Measurements from ENCODE around the gene RNF111. TPM values are rescaled to one million over a fixed set of nuclear protein-coding genes. Genes with fewer than 3 reads are reported as not detected.
A peak's percentile ranks its signal among the peaks of the same experiment; 100 is the strongest.
"Not testable (repeated sequence)": the region's sequence is repeated elsewhere in the genome, so short reads cannot be mapped to it uniquely, and the experiment has no call there.

Gene RNF111
- total and polyA plus RNA-seq, 2 donors, result 8.0 to 18.3 TPM

DNA sequence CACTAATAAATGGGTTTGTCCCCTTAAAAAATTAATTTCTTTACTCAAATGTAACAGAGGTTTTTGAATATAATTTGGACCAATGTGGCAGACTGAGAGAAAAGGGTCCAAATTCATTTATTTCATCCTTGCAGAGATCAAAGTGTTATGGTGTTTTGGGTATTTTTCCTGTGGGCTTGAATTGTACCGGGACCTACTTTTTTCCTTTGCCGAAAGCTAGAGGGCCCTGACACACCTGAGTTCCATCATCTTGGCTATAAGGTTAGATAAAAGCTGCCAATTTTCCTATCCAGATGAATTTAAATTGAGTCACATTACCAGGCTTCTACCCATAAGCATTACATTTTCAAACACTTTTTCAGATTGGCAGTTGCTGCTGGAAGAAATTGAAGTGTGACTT is 118.4 kb downstream of the RNF111 start:
- H3K27ac ChIP-seq (ENCODE audit: low read depth in 1 of 2, low read length in 1 of 2), result peak overlapping the region in 1 of 2 donors; percentile 97
- H3K9me3 ChIP-seq (ENCODE audit: control insufficient read depth in 2 of 2, insufficient read depth in 1 of 2, low read length in 1 of 2), result no peaks in the 10 kb centered on the region
- H3K4me1 ChIP-seq (ENCODE audit: control insufficient read depth in 2 of 2, insufficient read depth in 2 of 2, low read length in 2 of 2), result peaks cover 4 to 11% of the 10 kb centered on the region in 2 donors
- WGBS, result 45% methylated on average over 2 of the region's 2 CpGs
- H3K4me3 ChIP-seq (ENCODE audit: low read length in 2 of 2), result peak overlapping the region; percentile 53 to 67
- peak in 2 of 9 donors; percentile 17 to 26 for DNase-seq (ENCODE audit: low read depth in 6 of 9, low spot score in 9 of 9)
- H3K27me3 ChIP-seq (ENCODE audit: control insufficient read depth in 2 of 2, insufficient read depth in 1 of 2, low read length in 1 of 2), result no peaks in the 10 kb centered on the region
- H3K36me3 ChIP-seq (ENCODE audit: control insufficient read depth in 2 of 2, insufficient read depth in 2 of 2, low read length in 1 of 2), result peaks cover 4 to 29% of the 10 kb centered on the region in 2 donors

DNA sequence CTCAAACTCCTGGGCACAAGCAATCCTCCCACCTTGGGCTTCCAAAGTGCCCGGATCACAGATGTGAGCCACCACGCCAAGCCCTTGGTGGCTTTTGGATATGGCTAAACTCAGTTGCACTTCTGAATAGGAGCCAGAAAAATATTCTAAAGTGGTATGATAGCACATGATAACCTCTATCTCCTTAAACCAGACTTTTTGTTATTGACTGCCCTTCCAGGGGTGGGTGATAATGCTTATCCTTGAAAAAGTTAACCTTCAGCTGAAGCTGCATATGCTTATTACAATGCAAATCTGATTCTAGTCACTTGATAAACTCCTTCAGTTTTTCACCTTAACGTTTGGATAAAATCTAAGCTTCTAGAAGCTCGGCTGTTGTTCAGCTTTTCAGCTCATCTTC is 123.8 kb downstream of the RNF111 start:
- H3K9me3 ChIP-seq (ENCODE audit: control insufficient read depth in 2 of 2, insufficient read depth in 1 of 2, low read length in 1 of 2), result no peaks in the 10 kb centered on the region
- peaks cover 21 to 78% of the 10 kb centered on the region in 2 donors for H3K36me3 ChIP-seq (ENCODE audit: control insufficient read depth in 2 of 2, insufficient read depth in 2 of 2, low read length in 1 of 2)
- WGBS, result 96% methylated on average over 4 of the region's 4 CpGs
- peaks cover 0 to under 1% of the 10 kb centered on the region in 2 donors for H3K4me1 ChIP-seq (ENCODE audit: control insufficient read depth in 2 of 2, insufficient read depth in 2 of 2, low read length in 2 of 2)
- H3K4me3 ChIP-seq (ENCODE audit: low read length in 2 of 2), result no peak overlapping the region
- no peak for DNase-seq (ENCODE audit: low read depth in 6 of 9, low spot score in 9 of 9)
- H3K27me3 ChIP-seq (ENCODE audit: control insufficient read depth in 2 of 2, insufficient read depth in 1 of 2, low read length in 1 of 2), result no peaks in the 10 kb centered on the region
- H3K27ac ChIP-seq (ENCODE audit: low read depth in 1 of 2, low read length in 1 of 2), result no peak overlapping the region

DNA sequence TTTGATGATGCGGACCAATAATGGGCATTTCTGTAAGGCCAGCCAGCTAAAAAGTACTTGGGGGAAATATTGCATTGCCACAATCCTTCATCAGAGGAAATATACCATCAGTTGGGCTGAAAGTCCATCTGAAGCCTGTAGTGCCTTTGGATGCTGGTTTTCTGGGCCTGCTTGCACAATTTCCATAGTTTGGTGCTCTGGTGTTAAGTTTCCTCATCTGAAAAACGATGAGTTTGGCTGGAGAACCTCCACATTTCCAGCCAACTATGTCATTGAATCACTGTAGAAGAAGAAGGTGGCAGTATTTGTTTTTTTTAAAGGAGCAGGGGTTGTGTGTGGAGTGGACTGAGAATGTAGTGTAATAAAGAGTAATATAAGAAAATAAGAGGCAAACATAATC is 127.6 kb downstream of the RNF111 start:
- Histone ChIP-seq H3K4me1 (ENCODE audit: control insufficient read depth in 2 of 2, insufficient read depth in 2 of 2, low read length in 2 of 2) (no peaks in the 10 kb centered on the region), H3K27ac (ENCODE audit: low read depth in 1 of 2, low read length in 1 of 2) (no peak overlapping the region), H3K4me3 (ENCODE audit: low read length in 2 of 2) (no peak overlapping the region), H3K9me3 (ENCODE audit: control insufficient read depth in 2 of 2, insufficient read depth in 1 of 2, low read length in 1 of 2) (no peaks in the 10 kb centered on the region), H3K36me3 (ENCODE audit: control insufficient read depth in 2 of 2, insufficient read depth in 2 of 2, low read length in 1 of 2) (peaks cover 43 to 95% of the 10 kb centered on the region in 2 donors), H3K27me3 (ENCODE audit: control insufficient read depth in 2 of 2, insufficient read depth in 1 of 2, low read length in 1 of 2) (no peaks in the 10 kb centered on the region)
- no peak for DNase-seq (ENCODE audit: low read depth in 6 of 9, low spot score in 9 of 9)
- 94% methylated on average over 2 of the region's 2 CpGs for WGBS

DNA sequence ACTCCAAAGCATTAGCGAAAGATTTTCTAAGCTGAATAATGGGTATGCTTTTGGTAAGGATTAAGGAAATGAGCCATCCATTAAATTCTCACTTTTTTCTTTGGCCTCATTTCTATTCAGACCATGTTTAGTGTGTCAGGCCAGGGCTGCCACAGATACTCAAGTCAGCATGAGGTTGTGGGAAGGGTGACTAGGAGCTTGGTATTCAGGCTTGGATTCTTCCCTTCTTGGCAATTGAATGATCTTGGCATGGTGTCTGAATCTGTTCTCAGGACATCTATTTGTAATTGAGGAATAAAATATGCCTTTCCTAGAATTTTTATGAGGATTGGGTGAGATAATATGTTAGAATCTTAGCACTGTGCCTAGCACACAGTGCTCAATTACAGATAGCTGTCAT is 128.7 kb downstream of the RNF111 start:
- no peak overlapping the region for H3K27ac ChIP-seq (ENCODE audit: low read depth in 1 of 2, low read length in 1 of 2)
- H3K27me3 ChIP-seq (ENCODE audit: control insufficient read depth in 2 of 2, insufficient read depth in 1 of 2, low read length in 1 of 2), result no peaks in the 10 kb centered on the region
- no peaks in the 10 kb centered on the region for H3K9me3 ChIP-seq (ENCODE audit: control insufficient read depth in 2 of 2, insufficient read depth in 1 of 2, low read length in 1 of 2)
- no peak for DNase-seq (ENCODE audit: low read depth in 6 of 9, low spot score in 9 of 9)
- no peaks in the 10 kb centered on the region for H3K4me1 ChIP-seq (ENCODE audit: control insufficient read depth in 2 of 2, insufficient read depth in 2 of 2, low read length in 2 of 2)
- 98% methylated on average over 1 of the region's 1 CpG for WGBS
- H3K36me3 ChIP-seq (ENCODE audit: control insufficient read depth in 2 of 2, insufficient read depth in 2 of 2, low read length in 1 of 2), result peaks cover 45 to 95% of the 10 kb centered on the region in 2 donors
- no peak overlapping the region for H3K4me3 ChIP-seq (ENCODE audit: low read length in 2 of 2)

DNA sequence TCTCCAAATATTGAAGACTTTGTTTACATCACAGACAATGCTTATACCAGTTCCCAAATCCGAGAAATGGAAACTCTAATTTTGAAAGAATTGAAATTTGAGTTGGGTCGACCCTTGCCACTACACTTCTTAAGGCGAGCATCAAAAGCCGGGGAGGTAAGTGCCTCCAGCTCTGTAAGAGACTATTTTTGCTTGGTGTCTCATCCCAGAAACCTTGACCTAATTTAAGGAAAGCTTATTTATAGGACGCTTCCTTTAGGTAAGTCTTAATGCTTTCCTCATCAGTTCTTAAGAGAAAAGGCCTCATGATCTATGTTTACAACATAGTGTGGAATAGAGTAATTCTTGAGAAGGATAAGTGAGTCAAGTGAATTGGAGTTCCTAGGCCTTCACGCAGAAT is 129.3 kb downstream of the RNF111 start:
- no peak for DNase-seq (ENCODE audit: low read depth in 6 of 9, low spot score in 9 of 9)
- Histone ChIP-seq H3K9me3 (ENCODE audit: control insufficient read depth in 2 of 2, insufficient read depth in 1 of 2, low read length in 1 of 2) (no peaks in the 10 kb centered on the region), H3K27me3 (ENCODE audit: control insufficient read depth in 2 of 2, insufficient read depth in 1 of 2, low read length in 1 of 2) (no peaks in the 10 kb centered on the region), H3K36me3 (ENCODE audit: control insufficient read depth in 2 of 2, insufficient read depth in 2 of 2, low read length in 1 of 2) (peaks cover 45 to 93% of the 10 kb centered on the region in 2 donors), H3K27ac (ENCODE audit: low read depth in 1 of 2, low read length in 1 of 2) (no peak overlapping the region), H3K4me1 (ENCODE audit: control insufficient read depth in 2 of 2, insufficient read depth in 2 of 2, low read length in 2 of 2) (no peaks in the 10 kb centered on the region), H3K4me3 (ENCODE audit: low read length in 2 of 2) (no peak overlapping the region)
- WGBS, result 97% methylated on average over 6 of the region's 6 CpGs

DNA sequence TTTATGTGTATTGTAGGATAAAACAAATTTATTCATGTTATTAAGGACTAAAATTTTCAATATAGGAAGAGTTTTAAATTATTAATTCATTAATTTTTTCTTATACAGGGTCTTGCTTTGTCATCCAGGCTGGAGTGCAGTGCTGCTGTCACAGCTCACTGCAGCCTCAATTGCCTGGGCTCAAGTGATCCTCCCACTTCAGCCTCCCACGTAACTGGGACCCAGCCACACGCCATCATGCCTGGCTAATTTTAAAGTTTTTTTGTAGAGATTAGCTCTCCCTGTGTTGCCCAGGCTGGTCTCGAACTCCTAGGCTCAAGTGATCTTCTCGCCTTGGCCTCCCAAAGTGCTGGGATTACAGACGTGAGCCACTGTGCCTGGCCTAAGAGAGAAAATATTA is 132.2 kb downstream of the RNF111 start:
- peaks cover 59 to 85% of the 10 kb centered on the region in 2 donors for H3K36me3 ChIP-seq (ENCODE audit: control insufficient read depth in 2 of 2, insufficient read depth in 2 of 2, low read length in 1 of 2)
- WGBS, result 97% methylated on average over 5 of the region's 5 CpGs
- no peaks in the 10 kb centered on the region for H3K9me3 ChIP-seq (ENCODE audit: control insufficient read depth in 2 of 2, insufficient read depth in 1 of 2, low read length in 1 of 2)
- no peak for DNase-seq (ENCODE audit: low read depth in 6 of 9, low spot score in 9 of 9)
- no peaks in the 10 kb centered on the region for H3K27me3 ChIP-seq (ENCODE audit: control insufficient read depth in 2 of 2, insufficient read depth in 1 of 2, low read length in 1 of 2)
- H3K4me1 ChIP-seq (ENCODE audit: control insufficient read depth in 2 of 2, insufficient read depth in 2 of 2, low read length in 2 of 2), result no peaks in the 10 kb centered on the region
- no peak overlapping the region for H3K27ac ChIP-seq (ENCODE audit: low read depth in 1 of 2, low read length in 1 of 2)
- no peak overlapping the region for H3K4me3 ChIP-seq (ENCODE audit: low read length in 2 of 2)

DNA sequence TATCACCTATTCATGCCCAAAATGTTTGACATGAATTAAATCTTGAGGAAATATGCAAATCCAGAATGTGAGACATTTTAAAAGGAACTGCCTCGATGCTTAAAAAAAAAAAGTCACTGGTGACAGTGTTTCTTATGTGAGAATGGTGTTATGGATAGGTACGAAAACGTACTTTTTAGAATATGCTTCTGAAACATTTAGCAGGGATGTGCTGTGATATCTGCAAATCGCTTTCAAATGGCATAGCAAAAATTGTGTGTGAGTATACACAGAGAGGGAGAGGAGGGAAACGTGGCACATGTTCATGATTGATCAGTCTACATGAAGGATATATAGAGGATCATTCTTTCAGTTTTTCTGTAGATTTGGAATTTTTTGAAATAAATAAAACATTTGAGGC is 133.5 kb downstream of the RNF111 start:
- Histone ChIP-seq H3K4me1 (ENCODE audit: control insufficient read depth in 2 of 2, insufficient read depth in 2 of 2, low read length in 2 of 2) (no peaks in the 10 kb centered on the region), H3K9me3 (ENCODE audit: control insufficient read depth in 2 of 2, insufficient read depth in 1 of 2, low read length in 1 of 2) (no peaks in the 10 kb centered on the region), H3K27ac (ENCODE audit: low read depth in 1 of 2, low read length in 1 of 2) (no peak overlapping the region), H3K27me3 (ENCODE audit: control insufficient read depth in 2 of 2, insufficient read depth in 1 of 2, low read length in 1 of 2) (no peaks in the 10 kb centered on the region), H3K4me3 (ENCODE audit: low read length in 2 of 2) (no peak overlapping the region), H3K36me3 (ENCODE audit: control insufficient read depth in 2 of 2, insufficient read depth in 2 of 2, low read length in 1 of 2) (peaks cover 63 to 83% of the 10 kb centered on the region in 2 donors)
- WGBS, result 97% methylated on average over 5 of the region's 5 CpGs
- no peak for DNase-seq (ENCODE audit: low read depth in 6 of 9, low spot score in 9 of 9)

DNA sequence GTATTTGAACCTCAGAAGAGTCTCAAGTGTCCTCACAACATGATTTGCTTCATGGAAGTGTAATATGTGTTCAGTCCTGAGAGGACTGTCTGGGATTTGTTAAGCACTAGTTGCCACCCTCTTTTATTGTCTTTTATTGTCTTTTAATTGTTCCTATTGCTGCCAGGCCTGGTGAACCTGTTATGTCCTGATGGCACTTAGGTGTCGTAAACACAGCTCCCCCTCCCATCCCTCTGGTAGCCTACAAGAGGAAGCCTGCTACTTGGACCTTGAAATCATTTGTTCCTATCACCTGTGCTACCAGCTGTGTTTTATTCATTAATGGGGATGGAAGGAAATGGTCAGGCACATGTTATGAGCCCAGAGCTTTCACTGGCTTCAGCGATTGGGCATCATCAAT is 136.8 kb downstream of the RNF111 start:
- H3K4me3 ChIP-seq (ENCODE audit: low read length in 2 of 2), result no peak overlapping the region
- no peaks in the 10 kb centered on the region for H3K27me3 ChIP-seq (ENCODE audit: control insufficient read depth in 2 of 2, insufficient read depth in 1 of 2, low read length in 1 of 2)
- 96% methylated on average over 2 of the region's 2 CpGs for WGBS
- peaks cover 0 to 2% of the 10 kb centered on the region in 2 donors for H3K9me3 ChIP-seq (ENCODE audit: control insufficient read depth in 2 of 2, insufficient read depth in 1 of 2, low read length in 1 of 2)
- DNase-seq (ENCODE audit: low read depth in 6 of 9, low spot score in 9 of 9), result no peak
- H3K27ac ChIP-seq (ENCODE audit: low read depth in 1 of 2, low read length in 1 of 2), result no peak overlapping the region
- no peaks in the 10 kb centered on the region for H3K4me1 ChIP-seq (ENCODE audit: control insufficient read depth in 2 of 2, insufficient read depth in 2 of 2, low read length in 2 of 2)
- H3K36me3 ChIP-seq (ENCODE audit: control insufficient read depth in 2 of 2, insufficient read depth in 2 of 2, low read length in 1 of 2), result peaks cover 40 to 71% of the 10 kb centered on the region in 2 donors

DNA sequence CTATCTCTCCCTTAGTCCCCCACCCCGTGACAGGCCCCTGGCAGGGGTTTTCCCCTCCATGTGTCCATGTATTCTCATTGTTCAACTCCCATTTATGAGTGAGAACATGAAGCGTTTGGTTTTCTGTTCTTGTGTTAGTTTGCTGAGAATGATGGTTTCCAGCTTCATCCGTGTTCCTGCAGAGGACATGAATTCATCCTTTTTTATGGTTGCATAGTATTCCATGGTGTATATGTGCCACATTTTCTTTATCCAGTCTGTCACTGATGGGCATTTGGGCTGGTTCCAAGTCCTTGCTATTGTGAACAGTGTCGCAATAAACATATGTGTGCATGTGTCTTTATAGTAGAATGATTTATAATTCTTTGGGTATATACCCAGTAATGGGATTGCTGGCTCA is 138.2 kb downstream of the RNF111 start:
- not testable (repeated sequence) for H3K9me3 ChIP-seq (ENCODE audit: control insufficient read depth in 2 of 2, insufficient read depth in 1 of 2, low read length in 1 of 2); H3K27ac ChIP-seq (ENCODE audit: low read depth in 1 of 2, low read length in 1 of 2); H3K4me3 ChIP-seq (ENCODE audit: low read length in 2 of 2); H3K27me3 ChIP-seq (ENCODE audit: control insufficient read depth in 2 of 2, insufficient read depth in 1 of 2, low read length in 1 of 2); H3K4me1 ChIP-seq (ENCODE audit: control insufficient read depth in 2 of 2, insufficient read depth in 2 of 2, low read length in 2 of 2); DNase-seq (ENCODE audit: low read depth in 6 of 9, low spot score in 9 of 9)
- peaks cover 40 to 68% of the 10 kb centered on the region in 2 donors for H3K36me3 ChIP-seq (ENCODE audit: control insufficient read depth in 2 of 2, insufficient read depth in 2 of 2, low read length in 1 of 2)
- 95% methylated on average over 4 of the region's 4 CpGs for WGBS

DNA sequence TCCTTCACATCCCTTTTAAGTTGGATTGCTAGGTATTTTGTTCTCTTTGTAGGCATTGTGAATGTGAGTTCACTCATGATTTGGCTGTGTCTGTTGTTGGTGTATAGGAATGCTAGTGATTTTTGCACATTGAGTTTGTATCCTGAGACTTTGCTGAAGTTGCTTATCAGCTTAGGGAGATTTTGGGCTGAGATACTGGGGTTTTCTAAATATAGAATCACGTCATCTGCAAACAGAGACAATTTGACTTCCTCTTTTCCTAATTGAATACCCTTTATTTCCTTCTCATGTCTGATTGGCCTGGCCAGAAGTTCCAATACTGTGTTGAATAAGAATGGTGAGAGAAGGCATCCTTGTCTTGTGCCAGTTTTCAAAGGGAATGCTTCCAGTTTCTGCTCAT is 139.8 kb downstream of the RNF111 start:
- 92% methylated on average over 1 of the region's 1 CpG for WGBS
- DNase-seq (ENCODE audit: low read depth in 6 of 9, low spot score in 9 of 9); H3K27me3 ChIP-seq (ENCODE audit: control insufficient read depth in 2 of 2, insufficient read depth in 1 of 2, low read length in 1 of 2); H3K9me3 ChIP-seq (ENCODE audit: control insufficient read depth in 2 of 2, insufficient read depth in 1 of 2, low read length in 1 of 2); H3K4me3 ChIP-seq (ENCODE audit: low read length in 2 of 2); H3K4me1 ChIP-seq (ENCODE audit: control insufficient read depth in 2 of 2, insufficient read depth in 2 of 2, low read length in 2 of 2); H3K27ac ChIP-seq (ENCODE audit: low read depth in 1 of 2, low read length in 1 of 2): not testable (repeated sequence)
- H3K36me3 ChIP-seq (ENCODE audit: control insufficient read depth in 2 of 2, insufficient read depth in 2 of 2, low read length in 1 of 2), result peaks cover 54 to 75% of the 10 kb centered on the region in 2 donors
